Medulla oblongata (tissue), 1 donor: Measurements from ENCODE around the gene SHROOM3.

ENCODE experiments used
- DNase-seq: peaks from one replicate; pipeline ENCODE4 v3.0.0-alpha.2; 2015; ENCODE audit errors: extremely low spot score

SHROOM3 gene

DNA sequence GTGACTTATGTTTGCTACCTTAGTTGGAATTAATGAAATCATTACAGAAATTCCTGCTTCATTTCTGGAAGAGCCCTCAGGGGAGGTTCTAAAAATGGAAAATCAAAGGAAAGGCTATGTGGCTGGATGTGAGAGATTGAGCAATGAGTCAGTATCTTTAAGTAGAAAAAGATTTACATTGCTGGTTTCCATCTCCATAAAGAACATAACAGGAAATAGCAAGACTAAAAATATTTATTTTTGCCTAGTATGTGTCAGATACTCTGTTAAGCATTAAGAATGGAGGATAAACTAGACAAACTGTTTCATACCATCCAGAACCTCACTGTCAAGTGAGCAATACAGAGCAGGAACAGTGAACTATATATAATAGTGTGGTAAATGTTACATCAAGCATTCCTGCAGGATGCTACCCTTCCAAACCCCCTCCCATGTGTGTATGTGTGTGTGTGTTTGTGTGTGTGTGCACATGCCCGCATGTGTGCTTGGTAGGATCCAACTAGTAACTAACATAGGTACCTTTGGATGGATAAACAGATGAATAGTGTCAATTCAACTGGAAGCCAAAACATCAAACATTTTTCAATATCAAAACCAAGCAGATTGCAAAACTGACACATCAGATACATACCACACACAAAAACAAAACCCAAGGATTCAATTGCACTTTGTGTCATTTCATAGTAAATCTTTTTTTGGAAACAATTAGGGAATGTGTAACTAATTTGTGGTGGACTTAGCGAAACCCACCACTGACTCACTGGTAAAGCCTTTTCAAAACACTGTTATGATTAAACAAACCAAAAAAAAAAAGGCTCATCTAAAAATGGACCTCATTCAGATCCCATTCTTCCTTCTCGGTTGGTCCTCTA lies 223.4 kb downstream of the SHROOM3 start:
- DNase-seq, result no peak

DNA sequence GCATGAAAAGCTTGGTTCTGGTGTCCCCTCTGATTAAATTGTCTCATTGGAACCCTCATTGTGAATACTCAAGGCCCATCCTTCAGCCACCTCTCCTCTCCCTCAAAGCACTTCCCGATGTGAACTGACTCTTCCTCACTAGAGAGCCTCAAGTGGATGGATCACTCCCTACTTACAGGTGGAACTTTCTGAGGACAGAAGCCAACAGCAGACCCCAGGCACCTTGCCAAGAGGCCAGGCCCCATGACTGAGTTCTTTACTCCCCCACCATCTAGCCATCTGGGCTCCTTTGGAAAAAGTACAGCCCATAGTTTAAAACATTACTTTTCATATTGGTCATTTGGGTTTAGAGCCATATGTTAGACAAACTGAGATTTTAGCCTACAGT lies 224.1 kb downstream of the SHROOM3 start:
- DNase-seq, result no peak

DNA sequence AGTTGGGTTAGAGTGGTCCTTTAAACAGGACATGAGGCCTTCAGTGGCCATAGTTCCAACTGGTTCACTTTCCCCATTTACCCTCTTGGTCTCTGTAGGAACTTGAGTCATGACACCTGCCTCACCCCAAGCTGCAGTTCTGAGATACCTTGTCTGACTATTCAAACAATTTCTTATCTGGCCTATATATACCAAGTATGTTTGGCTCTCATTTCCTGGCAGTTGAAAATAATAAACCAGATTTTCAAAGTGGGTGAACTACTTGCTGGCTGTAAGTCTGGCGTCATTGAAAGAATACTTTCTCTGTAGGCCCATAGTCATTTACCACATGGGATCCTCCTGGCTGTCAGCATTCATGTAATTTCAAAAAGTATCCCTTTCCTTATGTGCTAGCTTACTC lies 228.8 kb downstream of the SHROOM3 start:
- no peak for DNase-seq

DNA sequence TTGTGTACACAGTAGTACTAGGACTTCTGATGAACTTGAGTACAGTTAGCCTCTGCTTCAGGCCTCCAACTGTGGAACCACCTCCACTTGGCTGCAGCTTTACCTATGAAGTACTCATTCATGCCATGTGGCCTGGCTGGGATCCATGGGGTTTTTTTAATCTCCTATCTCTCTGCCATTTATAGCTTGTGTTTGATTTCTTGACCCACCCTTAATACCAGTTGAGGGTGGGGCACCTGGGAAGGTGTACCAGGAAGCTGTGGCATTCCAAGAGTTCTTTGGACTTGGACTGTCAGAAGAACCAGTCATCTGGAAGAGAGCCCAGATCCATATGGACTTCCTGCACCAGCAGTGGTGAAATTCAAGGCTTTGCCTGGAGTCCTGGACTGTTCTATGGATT lies 230.1 kb downstream of the SHROOM3 start:
- no peak for DNase-seq

DNA sequence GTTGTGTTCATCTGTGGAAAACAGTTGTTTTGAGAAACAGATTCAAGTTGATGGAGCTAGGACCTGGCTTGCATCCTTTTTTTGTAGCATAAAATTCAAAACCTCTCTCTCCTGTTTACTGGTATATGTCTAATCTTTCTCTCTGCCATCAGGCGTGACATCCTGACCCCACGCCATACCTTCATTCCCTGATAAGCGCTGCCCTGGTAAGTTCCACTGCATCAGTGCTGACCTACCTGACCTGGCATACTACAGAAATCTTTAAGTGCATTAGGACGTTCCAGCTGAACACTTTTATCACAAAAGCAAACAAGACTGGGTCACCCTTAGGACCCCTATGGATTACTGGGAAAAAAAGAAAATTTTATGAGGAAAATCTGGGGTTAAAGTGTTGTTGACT lies 230.7 kb downstream of the SHROOM3 start:
- DNase-seq, result no peak

DNA sequence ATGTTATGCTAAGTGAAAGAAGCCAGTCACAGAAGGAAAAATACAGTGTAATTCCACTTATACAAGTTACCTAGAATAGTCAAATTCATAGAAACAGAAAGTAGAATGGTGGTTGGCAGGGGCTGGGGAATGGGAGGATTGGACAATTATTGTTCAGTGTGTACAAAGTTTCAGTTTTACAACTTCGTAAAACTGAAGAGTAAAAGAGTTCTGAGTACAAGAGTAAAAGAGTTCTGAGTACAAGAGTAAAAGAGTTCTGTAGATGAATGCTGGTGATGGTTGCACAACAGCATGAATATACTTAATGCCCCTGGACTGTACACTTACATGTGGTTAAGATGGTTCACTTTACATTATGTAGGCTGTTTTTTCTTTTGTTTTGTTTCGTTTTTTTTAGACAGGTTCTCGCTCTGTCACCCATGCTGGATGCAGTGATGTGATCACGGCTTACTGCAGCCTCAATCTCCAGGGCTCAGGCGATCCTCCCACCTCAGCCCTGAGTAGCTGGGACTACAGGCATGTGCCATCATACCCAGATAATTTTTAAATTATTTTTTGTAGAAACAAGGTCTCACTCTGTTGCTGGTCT lies 232.0 kb downstream of the SHROOM3 start:
- DNase-seq, result no peak

DNA sequence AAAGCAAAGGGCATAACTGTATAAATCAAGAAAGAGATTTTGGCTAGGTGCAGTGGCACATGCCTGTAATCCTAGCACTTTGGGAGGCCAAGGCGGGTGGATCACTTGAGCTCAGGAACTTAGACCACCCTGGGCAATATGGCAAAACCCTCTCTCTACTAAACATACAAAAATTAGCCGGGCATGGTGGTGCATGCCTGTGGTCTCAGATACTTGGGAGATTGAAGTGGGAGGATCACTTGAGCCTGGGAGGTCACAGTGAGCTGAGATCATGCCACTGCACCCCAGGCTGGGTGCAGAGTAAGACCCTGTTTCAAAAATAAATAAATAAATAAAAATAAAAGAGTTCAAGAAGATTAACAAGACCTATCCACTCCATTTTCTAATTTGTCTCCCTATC lies 235.6 kb downstream of the SHROOM3 start:
- DNase-seq, result no peak

DNA sequence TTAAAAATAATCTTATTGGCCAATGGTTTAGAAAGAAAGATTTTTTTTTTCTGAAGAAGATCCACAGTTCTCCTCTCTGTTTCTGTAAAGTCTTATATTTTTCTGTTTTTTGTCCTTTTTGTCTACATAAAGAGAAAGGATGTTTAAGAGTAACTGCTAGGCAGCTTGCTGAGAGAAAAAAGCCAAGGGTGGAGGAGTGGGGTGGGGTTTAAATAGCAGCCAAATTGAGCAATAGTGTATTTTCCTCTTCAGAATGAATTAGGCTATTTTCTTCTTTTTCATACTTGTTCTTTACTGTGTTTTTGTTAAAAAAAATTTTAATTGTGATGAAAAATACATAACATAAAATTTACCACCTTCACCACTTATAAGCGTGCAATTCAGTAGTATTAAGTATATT lies 238.3 kb downstream of the SHROOM3 start:
- no peak for DNase-seq

DNA sequence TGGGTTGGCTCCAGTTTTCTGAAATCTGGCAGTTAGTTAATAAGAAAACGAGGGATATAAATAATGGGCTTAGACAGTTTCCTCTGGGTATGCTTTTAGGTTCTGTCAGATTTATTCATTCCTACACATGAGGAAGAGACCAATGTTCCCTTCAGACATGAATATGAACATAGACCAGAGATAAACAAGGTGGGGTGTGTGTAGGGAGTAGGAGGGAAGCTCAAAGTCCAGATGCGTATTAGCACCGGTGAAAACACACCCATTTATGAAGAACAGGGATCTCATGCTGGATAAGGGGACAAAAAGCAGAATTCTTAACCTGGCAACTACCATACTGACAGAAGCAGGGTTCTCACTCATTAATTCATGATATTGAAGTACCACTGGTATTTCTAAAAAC lies 240.0 kb downstream of the SHROOM3 start:
- no peak for DNase-seq

DNA sequence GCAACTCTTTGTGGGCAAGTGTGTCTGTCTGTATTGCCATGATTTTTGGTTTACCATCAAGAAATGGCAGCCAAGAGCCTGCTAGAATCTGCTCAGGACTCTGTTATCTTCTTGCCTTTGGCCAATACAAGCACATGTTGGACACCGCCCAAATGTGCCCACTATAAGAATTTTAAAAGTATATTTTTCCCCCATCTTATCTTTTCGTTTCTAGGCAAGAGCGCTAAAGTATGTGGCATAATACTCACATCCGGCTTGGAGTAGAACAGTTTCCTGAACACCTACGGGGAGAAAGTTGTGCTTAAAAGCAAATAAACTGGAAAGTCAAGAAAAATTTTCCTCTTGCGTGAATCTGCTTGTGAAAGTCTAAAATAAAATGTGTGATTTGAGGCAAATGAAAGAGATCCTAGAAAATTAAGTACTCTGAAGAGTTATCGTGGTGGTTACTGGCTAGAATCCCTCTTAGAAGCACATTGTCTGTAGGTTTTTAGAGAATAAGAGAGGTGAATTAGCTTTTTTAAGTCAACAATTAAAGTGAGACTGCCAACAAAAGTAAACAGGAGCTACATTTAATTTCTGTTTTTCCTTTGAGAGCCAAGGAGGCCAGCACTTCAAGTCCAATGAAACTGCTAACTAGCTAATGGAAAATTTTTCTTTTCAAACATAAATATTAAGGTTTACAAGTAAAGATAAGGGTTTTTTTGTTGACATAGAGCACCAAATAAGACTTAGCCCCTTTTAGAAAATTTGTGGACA lies 242.7 kb downstream of the SHROOM3 start:
- no peak for DNase-seq

DNA sequence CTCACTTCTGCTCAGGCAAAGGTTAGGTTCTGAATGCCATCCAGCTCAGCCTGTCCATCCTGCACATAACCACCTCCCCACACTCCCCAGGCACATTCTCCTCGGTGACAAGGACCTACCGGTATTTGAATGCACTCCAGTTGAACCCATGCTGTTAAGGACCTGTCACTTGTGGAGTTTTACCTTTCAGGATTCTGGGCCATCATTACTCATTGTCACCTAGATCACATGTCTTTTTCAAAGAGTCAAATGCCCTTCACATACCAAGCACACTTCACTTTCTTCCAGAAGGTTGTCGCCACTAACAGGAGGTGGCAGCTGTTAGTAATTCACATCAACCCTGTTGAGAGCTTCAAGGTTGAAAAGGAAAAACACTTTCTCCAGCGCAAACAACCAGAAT lies 244.7 kb downstream of the SHROOM3 start:
- DNase-seq, result no peak

DNA sequence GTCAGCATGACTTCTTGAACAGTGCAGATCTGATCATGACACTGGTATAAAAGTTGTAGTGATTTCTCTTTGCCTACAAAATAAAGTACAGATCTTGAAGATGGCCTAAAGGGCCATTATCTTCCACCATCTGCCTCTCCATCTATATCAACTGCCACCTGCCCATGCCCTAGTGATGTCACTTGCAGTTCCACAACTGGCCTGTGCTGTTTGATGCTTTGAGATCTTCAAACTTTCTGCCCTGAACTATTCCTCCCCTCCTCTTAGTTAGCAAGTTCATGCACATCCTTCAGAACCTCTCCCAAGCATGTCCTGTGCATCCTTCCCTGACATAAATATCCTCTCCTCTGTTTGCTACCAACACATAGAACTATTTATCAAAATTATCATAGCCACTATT lies 245.9 kb downstream of the SHROOM3 start:
- DNase-seq, result no peak

DNA sequence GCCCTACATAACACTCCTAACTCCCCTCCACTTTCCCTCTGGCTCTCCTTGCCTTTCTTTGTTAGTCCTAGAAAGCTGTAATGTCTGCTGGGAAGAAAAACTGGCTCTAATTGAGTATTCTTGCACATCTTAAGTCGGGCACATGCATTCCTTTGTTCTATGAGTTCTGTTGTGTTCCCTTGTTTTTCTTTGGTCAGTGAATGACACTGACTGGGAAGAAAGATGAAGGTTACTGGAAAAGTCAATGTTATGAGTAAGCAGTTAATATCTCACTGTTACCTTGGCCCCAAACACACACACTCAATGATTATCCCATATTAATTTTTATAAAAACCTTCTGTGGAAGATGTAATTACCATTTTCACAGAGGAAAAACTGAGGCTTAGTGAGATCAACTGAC lies 247.0 kb downstream of the SHROOM3 start:
- DNase-seq, result no peak

DNA sequence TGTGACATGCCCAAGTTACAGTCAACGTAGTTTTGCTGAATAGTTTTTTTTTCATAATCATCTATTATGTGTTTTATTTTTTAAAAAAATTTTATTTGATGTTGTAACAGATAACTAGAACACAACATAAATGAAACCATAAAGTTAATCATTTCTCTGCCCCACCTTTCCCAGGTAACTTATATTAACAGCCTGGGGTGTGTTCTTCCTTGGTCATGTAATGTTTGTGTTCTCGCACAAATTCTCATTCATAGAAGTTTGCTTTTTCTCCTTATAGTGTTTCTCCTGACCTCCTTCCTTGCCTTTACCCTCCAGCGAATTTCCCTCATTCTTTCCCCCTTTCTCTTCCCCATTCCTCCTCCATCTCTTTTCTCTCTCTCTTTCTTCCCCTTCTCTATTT lies 248.1 kb downstream of the SHROOM3 start:
- DNase-seq, result no peak

DNA sequence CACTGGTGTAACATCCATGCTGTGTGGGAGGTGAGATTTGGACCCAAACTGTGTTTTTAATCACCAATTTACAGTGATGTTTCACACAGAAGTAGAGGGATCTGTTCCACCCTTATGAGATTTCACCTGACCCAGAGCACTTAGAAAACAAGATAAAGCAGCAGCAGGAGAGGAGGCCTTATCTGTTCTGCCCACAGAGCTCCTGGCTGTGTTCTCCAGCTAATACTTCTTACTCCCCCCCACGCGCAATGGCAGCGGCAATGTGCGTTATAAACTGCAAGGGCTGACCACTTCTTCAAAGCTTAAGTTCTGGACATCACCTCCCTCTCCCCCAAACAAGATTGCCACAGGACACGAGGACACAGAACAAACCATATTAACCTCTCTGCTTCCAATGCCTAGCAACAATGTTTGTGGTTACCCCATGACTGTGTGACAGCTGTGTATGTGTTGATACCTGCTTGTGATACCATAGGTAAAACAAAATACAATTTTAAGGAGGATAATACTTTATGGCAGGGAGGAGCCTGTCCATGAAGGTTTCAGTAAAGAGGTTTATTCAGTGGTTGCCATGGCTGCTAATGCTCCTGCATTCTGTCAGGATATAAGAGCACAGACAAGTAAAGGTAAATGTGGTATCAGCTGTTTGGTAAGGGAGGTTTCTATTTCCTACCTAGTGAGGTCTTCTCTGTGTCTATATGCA lies 252.9 kb downstream of the SHROOM3 start:
- DNase-seq, result no peak

DNA sequence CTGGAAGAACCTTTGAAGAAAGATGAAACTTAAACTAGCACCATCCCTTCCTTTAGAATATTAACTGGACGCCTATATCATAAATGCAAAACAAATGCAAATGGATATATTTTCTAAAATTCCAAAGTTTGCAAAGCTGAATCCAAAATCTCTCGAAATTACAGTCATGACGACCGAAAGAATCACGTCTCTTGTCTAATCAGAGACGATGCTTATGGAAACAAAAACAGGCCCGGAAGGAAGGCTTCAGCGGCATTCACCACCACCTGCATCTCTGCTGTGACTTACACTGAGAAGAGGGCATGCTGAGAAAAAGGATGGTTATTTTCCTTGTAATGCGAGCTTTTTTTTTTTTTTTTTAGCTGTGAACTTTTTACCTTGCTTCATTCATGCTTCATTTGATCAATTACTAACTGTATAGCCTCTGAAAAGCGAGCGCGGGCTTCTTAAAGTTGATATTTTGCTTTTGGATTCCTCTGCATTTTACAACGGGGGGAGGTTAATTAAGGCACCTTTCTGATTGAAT lies 253.7 kb downstream of the SHROOM3 start:
- no peak for DNase-seq

DNA sequence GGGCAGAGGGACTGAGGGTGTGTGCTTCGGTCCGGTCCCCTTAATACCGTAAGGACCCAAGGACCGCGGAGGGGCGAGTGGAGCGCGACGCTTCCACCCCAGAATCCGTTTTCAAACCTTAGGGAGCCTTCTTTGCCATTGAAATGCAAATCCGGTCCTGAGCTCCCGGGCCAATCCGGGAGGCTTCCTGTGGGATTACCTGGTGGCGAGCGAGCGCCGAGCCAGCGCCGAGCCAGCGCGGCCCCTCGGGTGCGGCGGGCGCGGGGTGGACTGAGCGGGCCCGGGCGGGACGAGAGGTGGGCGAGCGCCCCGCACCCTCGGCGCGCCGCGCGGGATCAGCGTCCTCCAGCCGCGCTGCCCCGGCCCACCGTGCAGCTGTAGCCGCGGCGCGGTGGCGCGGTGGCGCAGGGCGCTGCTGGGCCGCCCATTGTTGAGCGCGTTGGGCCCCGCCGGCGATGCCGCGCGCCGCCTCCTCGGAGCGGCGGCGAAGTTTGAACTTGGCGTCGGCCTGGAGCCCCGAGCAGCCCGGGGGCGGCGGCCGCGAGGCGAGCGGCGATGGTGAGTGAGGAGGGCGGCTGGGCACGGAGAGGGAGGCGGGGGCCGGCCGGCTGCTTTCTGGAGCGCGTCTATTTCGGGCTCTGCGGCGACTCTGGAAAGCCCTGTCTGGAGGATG lies 254.3 kb downstream of the SHROOM3 start:
- no peak for DNase-seq

DNA sequence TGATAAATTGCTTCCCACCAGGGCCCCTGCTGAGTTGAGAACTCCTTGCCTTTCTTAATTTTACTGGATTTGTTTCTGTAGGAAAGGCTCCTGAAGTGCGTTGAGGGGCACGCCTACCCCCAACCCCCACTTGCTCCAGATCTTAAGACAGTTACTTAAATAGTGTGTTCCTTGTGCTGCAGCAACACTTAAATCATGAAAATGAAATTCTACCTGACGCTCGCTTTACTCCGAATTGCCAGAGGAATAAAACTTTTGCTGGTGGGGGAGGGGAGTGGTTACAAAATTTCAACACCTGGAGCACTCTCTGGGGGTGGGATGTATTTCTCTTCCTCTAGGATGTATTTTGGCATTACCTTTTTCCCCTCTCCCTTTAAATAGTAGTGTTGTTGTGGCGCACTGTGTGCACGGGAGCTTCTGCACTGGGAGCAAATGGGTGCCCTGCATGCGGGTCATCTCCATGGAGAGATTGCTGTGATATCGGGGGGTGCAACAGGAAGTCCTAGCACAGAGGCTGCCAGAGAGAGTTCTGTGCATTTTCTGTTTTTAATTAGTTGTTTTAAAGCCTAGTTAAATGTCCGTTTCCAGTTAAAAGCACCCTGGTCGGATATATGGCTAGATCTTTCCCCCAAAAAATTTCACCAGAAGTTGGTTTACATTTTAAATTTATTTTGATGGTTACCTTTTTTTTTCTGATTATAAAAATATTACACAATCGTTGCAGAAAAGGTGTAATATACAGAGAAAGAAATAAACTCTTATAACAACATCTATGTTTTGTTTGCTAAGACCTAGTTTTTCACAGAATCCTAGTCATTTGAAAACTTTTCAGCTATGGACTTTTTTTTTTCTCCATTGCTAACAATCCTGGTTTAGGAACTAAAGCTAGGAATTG lies 255.2 kb downstream of the SHROOM3 start:
- DNase-seq, result no peak

DNA sequence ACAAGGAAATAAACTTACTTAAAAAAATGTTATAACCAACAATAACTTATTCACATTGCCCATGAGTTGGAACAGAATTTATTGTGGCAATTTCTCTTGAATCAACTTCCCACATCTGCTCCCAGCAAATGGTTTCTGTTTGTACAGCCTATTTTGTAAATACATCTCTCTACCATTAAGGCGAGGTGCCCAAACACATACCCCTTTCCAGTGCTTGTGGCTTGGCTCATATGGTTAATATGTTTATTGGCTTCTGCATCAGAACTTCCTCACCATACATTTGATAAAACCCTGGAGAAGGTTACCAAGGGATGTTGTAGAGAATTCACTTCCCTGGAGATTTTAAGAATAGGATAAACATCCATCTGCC lies 255.9 kb downstream of the SHROOM3 start:
- DNase-seq, result no peak

DNA sequence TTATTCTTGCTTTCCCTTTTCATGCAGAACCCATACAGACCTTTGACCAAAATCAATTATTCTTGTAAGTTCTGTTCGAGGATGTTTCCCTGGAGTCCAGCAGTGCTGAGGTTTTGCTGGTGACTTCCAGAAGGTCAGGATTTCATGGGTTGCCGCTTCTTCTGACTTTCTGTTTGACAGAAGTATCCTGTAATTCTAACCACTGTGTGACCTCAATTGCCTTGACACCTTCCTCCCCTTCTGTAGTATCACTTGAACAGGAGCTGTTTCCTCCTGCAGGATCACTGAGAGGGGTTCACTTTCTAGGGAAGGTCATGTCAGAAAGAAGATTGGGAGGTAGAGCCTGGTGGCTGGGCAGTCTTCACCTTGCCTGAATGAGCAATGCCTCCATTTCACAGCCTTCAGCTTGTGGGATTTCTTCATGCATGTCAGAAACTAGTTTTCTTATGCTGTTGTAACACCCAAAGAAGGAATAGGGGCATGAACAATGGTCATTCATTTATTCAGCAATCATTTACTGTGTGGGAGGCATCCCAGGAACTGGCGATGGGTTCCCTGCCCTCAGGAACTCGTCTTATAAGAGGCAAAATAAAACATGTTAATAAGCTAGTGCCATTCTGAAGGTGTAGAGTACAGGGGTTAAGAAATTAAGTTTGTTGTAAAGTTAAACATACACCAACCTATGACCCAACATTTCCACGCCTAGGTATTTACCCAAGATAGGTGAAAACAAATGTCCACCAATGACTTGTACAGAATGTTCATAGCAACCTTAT lies 257.0 kb downstream of the SHROOM3 start:
- no peak for DNase-seq
